ENCODE data around the gene LARP4B. TPM values are rescaled to one million over a fixed set of nuclear protein-coding genes. Genes with fewer than 3 reads are reported as not detected.

The LARP4B gene
- total RNA-seq, 1 donor from 2014 or later: 78.3 TPM

Other genes starting within 250 kb of the LARP4B start
- gene DIP2C, start 242.0 kb downstream of the LARP4B start, total RNA-seq: 18.4 TPM
- 24.8 TPM for gene GTPBP4, start 56.7 kb upstream of the LARP4B start, total RNA-seq
- not detected for gene IDI2, start 94.2 kb upstream of the LARP4B start, total RNA-seq
- gene IDI1, start 117.4 kb upstream of the LARP4B start, total RNA-seq: 50.3 TPM
- gene WDR37, start 124.7 kb upstream of the LARP4B start, total RNA-seq: 16.9 TPM

Data from vagina (tissue), 1 donor.